Natural killer cell (primary cell): ENCODE measurements around the gene MASP2. TPM values are rescaled to one million over a fixed set of nuclear protein-coding genes. Genes with fewer than 3 reads are reported as not detected.

Experiments used
- ATAC-seq, 3 donors: fragments of 150-1000 bp in 2 of 3; fragments of 200-7000 bp in 1 of 3; cut with Tn5 transposase; 1 replicate in 1 of 3; 2 replicates in 2 of 3; pipeline ENCODE4 v1.10.0; 2021; ENCODE audit warnings: mild to moderate bottlenecking in 2 of 3, moderate library complexity in 2 of 3
- DNase-seq, 2 donors: peaks; one replicate each; pipeline versions ENCODE4 v3.0.0 to v3.0.0-alpha.2; 2013 to 2021; ENCODE audit warnings: mixed read lengths in 1 of 2
- H3K27ac ChIP-seq: one replicate; pipeline ENCODE4 v1.5.1; 2013; ENCODE audit warnings: mild to moderate bottlenecking, low read length
- H3K27me3 ChIP-seq: one replicate; pipeline ENCODE4 v1.6.1; 2013; ENCODE audit warnings: low read length; ENCODE audit not compliant: control insufficient read depth, insufficient read depth
- H3K36me3 ChIP-seq: one replicate; pipeline ENCODE4 v1.6.1; 2013; ENCODE audit warnings: low read length; ENCODE audit not compliant: control insufficient read depth, insufficient read depth
- H3K4me1 ChIP-seq: one replicate; pipeline ENCODE4 v1.6.1; 2013; ENCODE audit warnings: low read length; ENCODE audit not compliant: control insufficient read depth, insufficient read depth
- H3K4me3 ChIP-seq: one replicate; pipeline ENCODE4 v1.5.1; 2013; ENCODE audit warnings: low read length
- H3K9me3 ChIP-seq: one replicate; pipeline ENCODE4 v1.6.1; 2013; ENCODE audit warnings: low read length; ENCODE audit not compliant: control insufficient read depth, insufficient read depth
- H3K27ac Mint-ChIP-seq, 2 donors: one replicate each; pipeline ENCODE4 v1.8.0; 2022; ENCODE audit warnings: mild to moderate bottlenecking in 2 of 2, mixed read lengths in 2 of 2, moderate library complexity in 1 of 2
- H3K27me3 Mint-ChIP-seq, 2 donors: one replicate each; pipeline ENCODE4 v1.8.0; 2022; ENCODE audit warnings: low read depth in 2 of 2, mixed read lengths in 2 of 2
- H3K36me3 Mint-ChIP-seq: one replicate; pipeline ENCODE4 v1.8.0; 2022; ENCODE audit warnings: mixed read lengths
- H3K4me1 Mint-ChIP-seq, 2 donors: one replicate each; pipeline ENCODE4 v1.8.0; 2022; ENCODE audit warnings: mixed read lengths in 2 of 2
- H3K4me3 Mint-ChIP-seq: one replicate; pipeline ENCODE4 v1.8.0; 2022; ENCODE audit warnings: mild to moderate bottlenecking, moderate library complexity, mixed read lengths
- H3K9me3 Mint-ChIP-seq, 2 donors: one replicate each; pipeline ENCODE4 v1.8.0; 2022; ENCODE audit warnings: mixed read lengths in 2 of 2
- CTCF ChIP-seq: fragments of 200-600 bp; IDR thresholded peaks from one replicate; pipeline ENCODE4 v1.8.0; 2022; ENCODE audit warnings: antibody characterized with exemption
- WGBS: methylation state at CpG from one replicate; pipeline ENCODE4 v1.1.7; 2013; ENCODE audit warnings: missing lambda C conversion rate; ENCODE audit not compliant: insufficient coverage; 5-methylcytosine and 5-hydroxymethylcytosine counted together
- intact Hi-C: fragments of 100-400 bp; cut with micrococcal nuclease; formaldehyde crosslinking; loops from one replicate; pipeline ENCODE4 v1.14.2; 2022
- total RNA-seq, 4 donors: library from RNA; stranded (reverse); fragments of 120-200 nt in 1 of 4; gene quantifications; one replicate each; pipeline versions ENCODE4 v1.2.3 to v1.2.4, GENCODE V29; 2013 to 2022

The MASP2 gene
- total RNA-seq, 3 donors from 2014 or later (not counting 1 experiment from before 2014, with no cell fraction given) = 0.16 to 0.20 TPM; not detected in 1

- H3K4me3 Mint-ChIP-seq = no peak overlapping the region
- Histone ChIP-seq H3K36me3 (peaks cover 80% of the 10 kb centered on the region), H3K4me3 (no peak overlapping the region), H3K4me1 (peaks cover 1% of the 10 kb centered on the region), H3K27ac (no peak overlapping the region), H3K27me3 (no peaks in the 10 kb centered on the region), H3K9me3 (no peaks in the 10 kb centered on the region)
- ATAC-seq (no peak), DNase-seq (no peak)
- TF ChIP-seq CTCF = no peak
- no peaks in the 10 kb centered on the region for H3K9me3 Mint-ChIP-seq
- 95% methylated on average over 17 of the region's 17 CpGs for WGBS
- no peaks in the 10 kb centered on the region for H3K4me1 Mint-ChIP-seq
- H3K27ac Mint-ChIP-seq = no peak overlapping the region
- H3K36me3 Mint-ChIP-seq = peaks cover 23% of the 10 kb centered on the region
- intact Hi-C loops = no loop called here
- H3K27me3 Mint-ChIP-seq = no peaks in the 10 kb centered on the region
Observed at GRCh38 chr1:11068600-11069473, 21.8 kb upstream of the MASP2 start.

GRCh38 chr1:11067716-11068599 lies 20.9 kb upstream of the MASP2 start:
- Histone ChIP-seq H3K36me3 (peaks cover 76% of the 10 kb centered on the region), H3K4me1 (peaks cover 10% of the 10 kb centered on the region), H3K27me3 (no peaks in the 10 kb centered on the region), H3K27ac (no peak overlapping the region), H3K4me3 (no peak overlapping the region), H3K9me3 (no peaks in the 10 kb centered on the region)
- no peak for TF ChIP-seq CTCF
- Mint-ChIP-seq H3K4me3 (no peak overlapping the region), H3K4me1 (peaks cover 6 to 7% of the 10 kb centered on the region in 2 donors), H3K27ac (no peak overlapping the region), H3K27me3 (no peaks in the 10 kb centered on the region), H3K9me3 (no peaks in the 10 kb centered on the region), H3K36me3 (peaks cover 23% of the 10 kb centered on the region)
- WGBS = 94% methylated on average over 18 of the region's 18 CpGs
- DNase-seq (no peak), ATAC-seq (no peak)
- intact Hi-C loops = no loop called here

- no peak for ATAC-seq
- H3K4me1 Mint-ChIP-seq = peaks cover 18 to 23% of the 10 kb centered on the region in 2 donors
- peaks cover 30% of the 10 kb centered on the region for H3K4me1 ChIP-seq
- H3K9me3 ChIP-seq = no peaks in the 10 kb centered on the region
- intact Hi-C loops = no loop called here
- no CpG with 5 or more reads among the region's 1 CpG for WGBS
- no peaks in the 10 kb centered on the region for H3K27me3 Mint-ChIP-seq
- no peaks in the 10 kb centered on the region for H3K9me3 Mint-ChIP-seq
- H3K27ac Mint-ChIP-seq = no peak overlapping the region
- no peaks in the 10 kb centered on the region for H3K27me3 ChIP-seq
- H3K27ac ChIP-seq = no peak overlapping the region
- H3K36me3 Mint-ChIP-seq = peaks cover 12% of the 10 kb centered on the region
- H3K4me3 ChIP-seq = no peak overlapping the region
- no peak overlapping the region for H3K4me3 Mint-ChIP-seq
- no peak for TF ChIP-seq CTCF
- DNase-seq = no peak
- peaks cover 55% of the 10 kb centered on the region for H3K36me3 ChIP-seq
Observed at GRCh38 chr1:11065796-11066195, 18.8 kb upstream of the MASP2 start.
